SK-N-SH (cell line): Measurements from ENCODE around the gene PPP5C.

Experiments used
- CTCF ChIP-seq: fragments of 200-600 bp; sonication (generic); IDR thresholded peaks from 2 replicates; pipeline ENCODE4 v1.6.1; 2017; ENCODE audit warnings: antibody characterized with exemption, mild to moderate bottlenecking, moderate library complexity
- EP300 ChIP-seq, 2 experiments: IDR thresholded peaks; 2 replicates each; pipeline versions ENCODE4 v1.4.0 to v1.6.1; 2012; ENCODE audit warnings: borderline replicate concordance in 1 of 2, low read depth in 1 of 2, low read length in 1 of 2
- TAF1 ChIP-seq: IDR thresholded peaks from 2 replicates; pipeline ENCODE4 v1.6.1; 2012; ENCODE audit warnings: low read depth, mild to moderate bottlenecking, low read length, moderate library complexity, borderline replicate concordance

GRCh38 chr19:46423188-46423587 lies 76.3 kb downstream of the PPP5C start:
- TF ChIP-seq CTCF (no peak), TAF1 (no peak), EP300 (IDR thresholded peaks at IDR 0.05; ENCODE audit: borderline replicate concordance in 1 of 2, low read depth in 1 of 2, low read length in 1 of 2) (no peak)
